CD4-positive, alpha-beta T cell treated with Interleukin-12 subunit alpha and Interleukin-12 subunit beta, for 1 hour (primary cell): Measurements from ENCODE around the gene CD44.
"Not testable (repeated sequence)": the region's sequence is repeated elsewhere in the genome, so short reads cannot be mapped to it uniquely, and the experiment has no call there.

Experiments
- DNase-seq: peaks from one replicate; pipeline ENCODE4 v3.0.0-alpha.2; 2020

CD44 gene

GRCh38 chr11:35138943-35139721 is at the start of gene CD44:
TSS of gene CD44 (plus strand) at chr11:35139171. CDS start at chr11:35139304, 133 bp downstream.
- DNase-seq, result peak; percentile 93

DNA sequence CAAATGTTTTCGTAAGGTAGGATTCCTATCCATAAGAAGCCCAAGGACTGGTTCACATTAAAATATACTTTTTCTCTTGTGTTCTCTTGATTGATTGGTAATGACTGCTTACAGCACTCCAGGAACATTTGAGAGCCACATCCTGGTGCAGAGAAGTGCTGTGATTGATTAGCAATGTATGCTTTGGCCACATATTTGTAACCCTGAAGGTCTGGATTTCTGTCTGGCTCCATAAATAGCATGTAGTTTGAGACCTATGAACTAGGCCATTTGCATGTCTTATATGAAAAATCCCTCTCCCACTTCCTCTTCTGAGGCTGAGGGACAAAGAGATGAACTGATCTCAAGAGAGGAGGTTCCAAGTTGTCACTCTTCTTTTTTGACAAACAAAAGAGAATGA is 49.3 kb upstream of the CD44 start:
- no peak for DNase-seq

GRCh38 chr11:35090125-35090524 is 48.8 kb upstream of the CD44 start:
- no peak for DNase-seq

DNA sequence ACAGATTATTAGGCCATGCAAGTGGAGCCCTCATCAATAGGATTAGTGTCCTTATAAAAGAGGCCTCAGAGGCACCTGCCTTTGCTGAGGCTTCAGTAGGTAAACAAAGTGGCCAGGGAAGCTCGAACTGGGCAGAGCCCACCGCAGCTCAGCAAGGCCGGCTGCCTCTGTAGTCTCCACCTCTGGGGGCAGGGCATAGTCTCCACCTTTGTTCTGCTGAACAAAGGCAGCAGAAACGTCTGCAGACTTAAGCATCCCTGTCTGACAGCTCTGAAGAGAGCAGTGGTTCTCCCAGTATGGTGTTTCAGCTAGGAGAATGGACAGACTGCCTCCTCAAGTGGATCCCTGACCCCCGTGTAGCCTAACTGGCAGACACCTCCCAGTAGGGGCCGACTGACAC is 48.0 kb upstream of the CD44 start:
- DNase-seq, result not testable (repeated sequence)

- no peak for DNase-seq
These were observed 42.2 kb upstream of the CD44 start for GRCh38 chr11:35096723-35097122.

DNA sequence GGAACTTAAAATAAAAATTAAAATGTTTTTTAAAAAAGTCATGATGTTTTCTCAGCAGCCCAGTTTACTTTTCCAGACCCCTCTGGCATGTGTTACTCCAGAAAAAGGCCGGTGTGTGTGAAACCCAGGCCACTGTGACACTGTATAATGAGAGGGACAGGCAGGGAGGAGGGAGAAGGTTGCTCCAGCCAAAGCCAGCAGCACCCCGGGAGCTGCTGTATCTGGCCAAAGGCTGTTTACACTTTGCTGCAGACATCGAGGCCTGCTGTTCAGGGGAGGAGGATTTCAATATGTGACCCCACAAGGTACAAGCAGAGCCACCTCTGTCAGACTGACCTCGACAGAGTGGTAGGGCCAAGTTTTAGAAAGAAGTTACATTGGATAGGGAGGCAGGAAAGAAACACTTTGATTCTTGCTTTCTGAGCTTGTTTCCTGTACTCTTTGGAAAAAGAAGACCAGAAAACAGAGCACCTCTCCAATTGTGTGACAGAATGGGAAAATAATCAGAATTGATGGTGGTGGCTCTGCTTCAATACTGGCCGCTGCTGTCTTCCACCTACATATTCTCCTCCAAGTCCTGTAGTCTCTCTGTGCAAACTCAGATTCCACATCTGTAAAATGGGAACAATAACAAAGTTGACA is 41.0 kb upstream of the CD44 start:
- DNase-seq, result no peak

DNA sequence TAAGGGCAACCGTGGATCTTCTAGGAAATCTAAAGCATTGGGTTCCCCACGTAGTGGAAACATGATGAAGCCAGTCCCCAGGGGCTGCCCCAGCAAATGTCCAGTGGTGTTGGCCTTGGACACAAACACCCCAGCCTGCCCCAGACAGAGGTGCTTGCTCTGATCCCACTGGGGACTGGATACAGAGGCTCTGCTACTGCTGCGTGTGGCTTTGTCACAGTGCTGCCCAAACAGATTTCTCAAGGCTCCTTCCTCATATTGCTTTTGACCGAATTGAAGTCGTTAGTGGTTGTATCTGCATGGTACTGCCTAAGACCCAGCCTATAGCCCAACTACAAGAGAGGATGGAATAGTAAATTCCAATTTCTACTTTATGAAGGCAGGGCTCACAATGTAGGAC is 40.1 kb upstream of the CD44 start:
- no peak for DNase-seq

- no peak for DNase-seq
These were observed 39.5 kb upstream of the CD44 start for GRCh38 chr11:35099278-35100012.

DNA sequence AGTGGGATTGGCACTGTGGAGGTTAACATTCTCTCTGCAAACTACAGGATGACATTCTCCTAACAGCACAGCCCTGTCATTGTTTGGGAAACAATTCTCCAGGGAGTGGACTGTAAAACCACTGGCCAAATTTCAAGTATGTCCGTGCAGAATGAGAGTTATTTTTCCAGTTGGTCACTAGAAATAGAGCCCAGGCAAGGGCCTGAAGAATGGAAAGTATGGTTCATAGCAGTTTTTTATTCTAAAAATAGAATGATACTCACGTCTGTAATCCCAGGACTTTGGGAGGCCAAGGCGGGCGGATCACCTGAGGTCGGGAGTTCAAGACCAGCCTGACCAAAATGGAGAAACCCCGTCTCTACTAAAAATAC is 39.0 kb upstream of the CD44 start:
- DNase-seq, result no peak

- DNase-seq, result no peak
These were observed 37.7 kb upstream of the CD44 start for GRCh38 chr11:35101223-35101622.

DNA sequence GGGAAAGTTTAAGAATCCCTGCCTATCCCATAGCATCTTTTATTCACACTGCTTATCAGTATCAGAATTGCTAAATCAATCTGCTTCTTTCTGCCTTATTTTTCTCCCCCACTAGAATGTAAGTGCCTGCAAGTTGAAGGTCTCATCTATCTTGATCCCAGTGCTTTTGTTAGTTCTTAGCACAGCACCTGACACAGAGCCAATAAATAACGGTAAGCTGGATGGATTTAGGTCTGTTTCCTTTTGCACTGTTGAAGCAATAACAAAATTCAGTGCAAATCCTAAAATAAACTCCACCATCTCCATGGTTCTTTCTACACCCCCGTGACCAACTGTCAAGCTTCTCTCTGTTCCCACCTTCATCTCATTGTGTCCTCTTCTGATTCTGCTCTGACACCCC is 36.7 kb upstream of the CD44 start:
- no peak for DNase-seq

- no peak for DNase-seq
These were observed 35.4 kb upstream of the CD44 start for GRCh38 chr11:35103366-35104208.

- DNase-seq, result no peak
These were observed 34.3 kb upstream of the CD44 start for GRCh38 chr11:35104655-35105054.

DNA sequence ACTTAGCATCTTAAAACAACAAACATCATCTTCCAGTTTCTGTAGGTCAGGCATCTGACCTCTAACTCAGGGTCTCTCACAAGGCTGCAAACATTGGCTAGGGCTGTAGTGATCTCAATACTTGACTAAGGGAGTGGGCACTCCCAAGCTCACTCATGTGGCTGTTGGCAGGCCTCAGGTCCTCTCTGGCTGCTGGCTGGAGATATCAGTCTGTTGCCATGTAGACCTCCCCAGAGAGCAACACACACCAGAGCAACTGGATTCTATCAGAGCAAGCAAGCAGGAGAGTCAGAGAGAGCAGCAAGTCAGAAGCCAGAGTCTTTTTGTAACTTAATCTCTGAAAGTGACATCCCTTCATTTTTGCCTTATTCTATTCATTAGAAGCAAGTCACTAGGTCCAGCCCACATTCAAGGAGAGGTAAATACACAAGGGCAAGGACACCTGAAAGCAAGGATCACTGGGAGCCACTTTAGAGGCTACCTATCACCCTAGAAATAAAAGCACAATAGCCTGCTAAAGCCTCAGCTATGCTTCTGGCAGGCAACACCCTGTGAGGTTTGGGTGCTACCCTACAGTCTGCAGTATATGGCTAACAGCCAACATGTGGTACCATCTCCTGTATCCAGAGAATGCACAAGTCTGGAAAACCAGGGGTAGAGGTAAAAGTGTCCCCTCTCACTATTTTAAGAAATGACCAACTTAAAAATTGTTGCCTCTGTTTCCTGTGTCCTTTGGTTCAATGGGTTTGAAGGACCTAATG is 33.5 kb upstream of the CD44 start:
- DNase-seq, result no peak

- DNase-seq, result peak; percentile 33
These were observed 32.4 kb upstream of the CD44 start for GRCh38 chr11:35106595-35106994.

- DNase-seq, result no peak
These were observed 31.1 kb upstream of the CD44 start for GRCh38 chr11:35107861-35108260.

DNA sequence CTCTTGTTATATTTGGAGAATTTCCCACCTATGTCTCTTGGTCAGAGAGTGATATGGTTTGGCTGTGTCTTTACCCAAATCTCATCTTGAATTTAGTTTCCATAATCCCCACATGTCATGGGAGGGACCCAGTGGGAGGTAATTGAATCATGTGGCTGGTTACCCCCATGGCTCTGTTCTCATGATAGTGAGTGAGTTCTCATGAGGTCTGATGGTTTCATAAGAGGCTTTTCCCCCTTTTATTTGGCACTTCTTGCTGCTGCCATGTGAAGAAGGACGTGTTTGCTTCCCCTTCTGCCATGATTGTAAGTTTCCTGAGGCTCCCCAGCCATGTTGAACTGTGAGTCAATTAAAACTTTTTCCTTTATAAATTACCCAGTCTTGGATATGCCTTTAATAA is 30.6 kb upstream of the CD44 start:
- not testable (repeated sequence) for DNase-seq

- DNase-seq, result no peak
These were observed 29.9 kb upstream of the CD44 start for GRCh38 chr11:35109041-35109440.

DNA sequence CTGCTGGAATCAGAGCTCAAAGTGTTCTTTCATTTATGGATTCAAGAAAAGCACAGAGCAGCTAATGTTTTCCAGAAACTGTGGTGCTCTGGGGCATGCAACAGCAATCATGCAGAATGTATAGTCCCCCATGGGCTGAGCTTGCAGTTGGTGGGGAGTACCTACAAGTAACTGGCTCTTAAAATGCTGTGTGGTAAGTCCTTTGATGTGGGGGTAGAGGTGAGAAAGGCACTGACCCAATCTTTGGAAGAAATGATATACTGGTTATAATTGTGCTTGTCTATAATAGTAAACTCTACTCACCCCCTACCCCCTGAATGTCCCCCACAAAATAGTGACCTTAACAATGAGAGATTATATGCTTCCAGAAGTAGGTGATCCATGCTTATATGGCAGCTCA is 29.1 kb upstream of the CD44 start:
- DNase-seq, result no peak

DNA sequence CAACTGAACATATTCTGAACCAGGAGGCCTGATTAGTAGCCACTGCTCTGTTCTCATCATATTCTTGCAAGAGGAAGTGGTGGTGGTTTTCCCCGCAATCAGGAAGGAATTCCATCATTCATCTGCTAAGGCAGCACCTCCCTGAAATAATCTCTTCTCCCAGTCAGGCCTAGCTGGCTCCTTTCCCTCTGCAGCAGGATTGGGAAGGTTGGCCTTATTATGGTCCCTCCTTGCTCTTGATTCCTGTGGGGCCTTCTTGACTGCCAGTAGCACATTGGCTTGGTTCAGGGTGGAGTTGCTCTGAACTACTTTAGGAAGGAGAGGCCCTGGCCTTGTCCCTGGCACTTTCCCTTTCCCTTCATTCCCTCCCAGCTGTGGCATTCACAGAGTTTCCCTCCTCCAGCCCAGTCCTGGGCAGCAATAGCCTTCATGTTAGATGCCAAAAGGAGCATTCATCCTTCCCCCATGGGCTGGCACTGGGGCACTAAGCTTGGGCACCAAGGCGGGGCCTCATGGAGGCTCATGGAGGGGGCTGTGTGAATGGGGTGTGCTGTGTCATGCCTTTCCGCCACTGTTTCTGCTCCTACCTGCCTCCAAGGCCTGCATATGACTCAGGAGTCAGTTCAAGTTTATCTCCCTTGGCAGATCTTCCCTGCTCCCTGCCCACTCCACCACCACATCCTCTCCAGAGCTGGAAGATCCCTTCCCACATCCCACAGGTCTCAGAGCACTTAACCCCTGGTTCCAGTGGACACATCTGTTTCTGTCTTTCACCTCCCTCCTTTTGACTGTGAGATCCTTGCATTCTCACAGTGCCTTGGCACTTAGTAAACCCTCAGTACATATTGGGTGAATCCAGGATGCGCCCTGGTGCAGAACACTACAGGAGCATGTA is 27.6 kb upstream of the CD44 start:
- DNase-seq, result no peak
